Measurements from ENCODE around the gene KIF22.

The KIF22 gene

DNA sequence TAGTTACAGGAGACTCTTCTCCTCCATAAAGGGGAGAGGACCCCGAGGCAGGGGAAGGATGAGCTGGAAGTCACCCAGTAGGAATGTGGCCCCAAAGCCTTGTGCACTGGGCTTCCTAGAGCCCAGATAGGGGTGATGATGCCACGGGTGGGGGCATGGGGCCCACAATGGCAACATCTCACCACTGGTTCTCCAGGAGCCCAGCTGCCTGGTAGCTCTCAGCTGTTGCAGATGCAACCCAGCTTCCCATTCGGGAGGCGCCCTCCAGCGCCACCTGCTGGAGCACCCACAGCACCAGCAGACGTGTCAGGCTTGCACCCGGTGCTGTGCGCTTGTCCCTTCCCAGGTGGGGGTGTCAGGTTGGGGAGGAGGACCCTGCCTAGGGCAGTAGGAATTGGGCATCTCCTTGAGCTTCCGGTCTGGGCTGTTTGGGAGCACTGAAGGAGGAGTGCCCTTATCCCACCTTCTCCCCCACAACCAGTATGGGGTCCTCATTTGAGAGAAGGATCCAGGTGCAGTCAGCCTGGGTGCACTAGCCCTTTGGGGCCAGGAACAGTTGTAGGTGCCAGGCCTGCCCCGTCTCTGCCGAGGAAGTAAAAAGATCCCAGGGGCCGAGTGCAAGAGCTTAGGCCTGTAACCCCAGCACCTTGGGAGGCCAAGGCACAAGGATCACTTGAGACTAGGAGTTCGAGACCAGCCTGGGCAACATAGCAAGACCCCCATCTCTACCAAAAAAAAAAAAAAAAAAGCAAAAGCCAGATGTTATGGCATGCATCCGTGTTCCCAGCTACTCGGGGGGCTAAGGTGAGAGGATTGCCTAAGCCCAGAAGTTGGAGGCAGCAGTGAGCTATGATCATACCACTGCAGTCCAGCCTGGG is 58.1 kb downstream of the KIF22 start:
- H3K27ac ChIP-seq, result no peak overlapping the region
- H3K27me3 ChIP-seq (ENCODE audit: insufficient read depth, low read depth, severe bottlenecking), result no peaks in the 10 kb centered on the region
- no peaks in the 10 kb centered on the region for H3K36me3 ChIP-seq
- no peak overlapping the region for H3K4me3 ChIP-seq (ENCODE audit: low read depth, low read length)
- DNase-seq, result peak; percentile 85
- no peaks in the 10 kb centered on the region for H3K9me3 ChIP-seq (ENCODE audit: severe bottlenecking)
- TF ChIP-seq, protein P1, sequence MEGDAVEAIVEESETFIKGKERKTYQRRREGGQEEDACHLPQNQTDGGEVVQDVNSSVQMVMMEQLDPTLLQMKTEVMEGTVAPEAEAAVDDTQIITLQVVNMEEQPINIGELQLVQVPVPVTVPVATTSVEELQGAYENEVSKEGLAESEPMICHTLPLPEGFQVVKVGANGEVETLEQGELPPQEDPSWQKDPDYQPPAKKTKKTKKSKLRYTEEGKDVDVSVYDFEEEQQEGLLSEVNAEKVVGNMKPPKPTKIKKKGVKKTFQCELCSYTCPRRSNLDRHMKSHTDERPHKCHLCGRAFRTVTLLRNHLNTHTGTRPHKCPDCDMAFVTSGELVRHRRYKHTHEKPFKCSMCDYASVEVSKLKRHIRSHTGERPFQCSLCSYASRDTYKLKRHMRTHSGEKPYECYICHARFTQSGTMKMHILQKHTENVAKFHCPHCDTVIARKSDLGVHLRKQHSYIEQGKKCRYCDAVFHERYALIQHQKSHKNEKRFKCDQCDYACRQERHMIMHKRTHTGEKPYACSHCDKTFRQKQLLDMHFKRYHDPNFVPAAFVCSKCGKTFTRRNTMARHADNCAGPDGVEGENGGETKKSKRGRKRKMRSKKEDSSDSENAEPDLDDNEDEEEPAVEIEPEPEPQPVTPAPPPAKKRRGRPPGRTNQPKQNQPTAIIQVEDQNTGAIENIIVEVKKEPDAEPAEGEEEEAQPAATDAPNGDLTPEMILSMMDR (IDR thresholded peaks at IDR 0.05; ENCODE audit: low read depth, low read length), result peak; percentile 99

DNA sequence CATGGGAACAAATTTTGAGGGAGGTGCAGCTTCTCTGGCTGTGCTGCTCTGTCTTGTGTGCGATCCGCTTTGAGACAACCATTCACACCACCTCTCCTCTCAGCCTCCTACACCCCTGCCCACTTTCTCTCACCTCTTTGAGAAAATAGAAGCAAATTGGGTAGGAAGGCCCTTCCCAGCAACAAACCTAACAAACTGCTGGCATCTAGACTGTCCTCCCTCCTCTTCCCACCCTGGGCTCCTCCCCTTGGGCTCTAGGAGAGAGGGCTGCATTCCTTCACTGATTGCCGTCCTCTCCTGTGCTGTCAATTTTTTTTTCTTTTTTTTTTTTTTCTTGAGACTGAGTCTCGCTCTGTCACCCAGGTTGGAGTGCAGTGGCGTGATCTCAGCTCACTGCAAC is 59.0 kb downstream of the KIF22 start:
- H3K36me3 ChIP-seq, result no peaks in the 10 kb centered on the region
- H3K9me3 ChIP-seq (ENCODE audit: severe bottlenecking), result no peaks in the 10 kb centered on the region
- H3K27me3 ChIP-seq (ENCODE audit: insufficient read depth, low read depth, severe bottlenecking), result no peaks in the 10 kb centered on the region
- DNase-seq, result no peak
- TF ChIP-seq, protein P1 (IDR thresholded peaks at IDR 0.05; ENCODE audit: low read depth, low read length), result no peak
- H3K27ac ChIP-seq, result no peak overlapping the region
- H3K4me3 ChIP-seq (ENCODE audit: low read depth, low read length), result no peak overlapping the region

- Histone ChIP-seq H3K27ac (no peak overlapping the region), H3K36me3 (no peaks in the 10 kb centered on the region), H3K27me3 (ENCODE audit: insufficient read depth, low read depth, severe bottlenecking) (no peaks in the 10 kb centered on the region), H3K9me3 (ENCODE audit: severe bottlenecking) (no peaks in the 10 kb centered on the region), H3K4me3 (ENCODE audit: low read depth, low read length) (no peak overlapping the region)
- no peak for DNase-seq
- TF ChIP-seq, protein P1 (IDR thresholded peaks at IDR 0.05; ENCODE audit: low read depth, low read length), result no peak
Measured at GRCh38 chr16:29850998-29851397, 60.4 kb downstream of the KIF22 start.

DNA sequence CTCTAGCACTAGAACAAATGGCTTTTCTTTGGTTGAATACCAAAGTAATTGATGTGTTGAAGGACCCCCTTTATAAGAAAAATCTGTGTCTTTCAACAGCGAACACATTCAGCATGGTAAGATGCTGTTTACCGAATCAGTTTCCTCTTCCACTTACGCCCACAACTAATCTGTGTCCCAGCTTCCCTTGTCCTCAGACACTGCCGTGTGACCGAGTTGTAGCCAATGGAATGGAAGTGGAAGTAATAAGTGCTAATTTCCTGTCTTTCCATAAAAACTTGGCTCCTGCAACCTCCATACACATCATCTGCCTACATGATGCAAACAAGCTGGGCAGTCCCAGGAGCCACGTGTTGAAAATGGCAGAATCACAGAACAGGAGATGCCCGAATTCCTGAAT is 62.1 kb downstream of the KIF22 start:
- Histone ChIP-seq H3K27ac (no peak overlapping the region), H3K4me3 (ENCODE audit: low read depth, low read length) (no peak overlapping the region), H3K9me3 (ENCODE audit: severe bottlenecking) (no peaks in the 10 kb centered on the region), H3K27me3 (ENCODE audit: insufficient read depth, low read depth, severe bottlenecking) (no peaks in the 10 kb centered on the region), H3K36me3 (no peaks in the 10 kb centered on the region)
- DNase-seq, result no peak
- TF ChIP-seq, protein P1 (IDR thresholded peaks at IDR 0.05; ENCODE audit: low read depth, low read length), result no peak

- Histone ChIP-seq H3K36me3 (peaks cover 9% of the 10 kb centered on the region), H3K27ac (no peak overlapping the region), H3K9me3 (ENCODE audit: severe bottlenecking) (no peaks in the 10 kb centered on the region), H3K27me3 (ENCODE audit: insufficient read depth, low read depth, severe bottlenecking) (no peaks in the 10 kb centered on the region), H3K4me3 (ENCODE audit: low read depth, low read length) (no peak overlapping the region)
- DNase-seq, result no peak
- TF ChIP-seq, protein P1 (IDR thresholded peaks at IDR 0.05; ENCODE audit: low read depth, low read length), result no peak
Measured at GRCh38 chr16:29854520-29855100, 64.1 kb downstream of the KIF22 start.
